HG02884 (cell line): ENCODE results near the gene MMRN2.

Experiments
- ATAC-seq: cut with Tn5 transposase; IDR thresholded peaks from one replicate; pipeline ENCODE4 v1.9.1; 2021; ENCODE audit warnings: mild to moderate bottlenecking, moderate library complexity; ENCODE audit not compliant: unreplicated experiment

Gene MMRN2

DNA sequence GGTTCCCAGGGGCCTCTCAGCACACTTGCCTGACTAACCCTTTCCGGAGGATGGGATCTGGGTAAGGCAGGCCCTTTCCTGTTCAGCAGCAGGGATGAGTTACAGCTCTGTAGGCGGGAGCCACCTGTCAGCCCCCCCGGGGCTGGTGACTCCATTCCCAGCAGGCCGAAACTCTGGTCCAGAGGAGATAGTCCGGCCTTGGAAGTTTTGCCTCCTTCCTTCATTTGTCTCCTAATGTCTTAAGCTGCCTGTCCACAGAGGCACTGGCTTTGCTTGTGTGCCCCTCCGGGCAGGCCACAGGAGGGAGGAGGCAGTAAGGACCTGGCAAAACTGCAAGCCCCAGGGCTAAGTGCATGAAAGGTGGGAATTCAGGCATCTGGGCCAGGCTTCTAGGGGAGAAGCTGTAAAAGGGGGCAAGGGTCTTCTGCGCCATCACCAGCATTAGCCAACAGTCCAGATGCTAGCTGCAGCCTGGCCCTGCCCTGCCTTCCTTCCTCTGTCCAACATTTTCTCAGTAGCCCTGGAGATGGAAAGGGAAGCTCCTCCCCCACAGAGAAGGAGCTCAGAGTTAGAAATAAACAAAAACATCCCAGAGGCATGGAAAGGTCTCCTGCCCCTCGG is 12.1 kb upstream of the MMRN2 start:
- ATAC-seq, result no peak

DNA sequence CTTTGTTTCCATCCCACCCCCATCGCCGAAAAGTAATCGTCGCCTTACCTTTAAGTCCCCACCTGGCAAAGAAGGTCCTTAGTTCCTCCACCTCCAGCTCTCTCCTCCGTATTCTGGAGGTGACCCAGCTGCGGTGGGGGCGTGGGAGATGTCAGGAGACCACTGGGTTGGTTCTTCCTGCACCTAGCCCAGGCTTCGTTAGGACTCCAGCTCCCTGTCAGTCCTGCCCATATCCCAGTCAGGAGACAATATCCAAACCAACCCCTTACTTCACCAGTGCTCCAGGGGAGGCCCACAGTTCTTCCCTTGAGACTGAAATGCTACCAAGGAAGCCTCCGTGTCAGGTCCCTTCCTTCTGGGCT is 11.6 kb upstream of the MMRN2 start:
- ATAC-seq, result no peak

- ATAC-seq, result no peak
Observed at GRCh38 chr10:86968271-86968993, 11.0 kb upstream of the MMRN2 start, which contains the start of gene ADIRF. Gene ADIRF, plus strand, starts transcription at chr10:86968482. Its CDS starts 63 bp downstream, at chr10:86968545.

GRCh38 chr10:86967481-86967941 is 10.1 kb upstream of the MMRN2 start:
- no peak for ATAC-seq

- ATAC-seq, result no peak
Observed at GRCh38 chr10:86965986-86966654, 8.7 kb upstream of the MMRN2 start.

GRCh38 chr10:86964847-86965190 is 7.4 kb upstream of the MMRN2 start:
- ATAC-seq, result no peak

GRCh38 chr10:86964061-86964846 is 6.8 kb upstream of the MMRN2 start:
- no peak for ATAC-seq

- no peak for ATAC-seq
Observed at GRCh38 chr10:86963341-86963919, 6.0 kb upstream of the MMRN2 start.

GRCh38 chr10:86962981-86963310 is 5.5 kb upstream of the MMRN2 start:
- ATAC-seq, result no peak

DNA sequence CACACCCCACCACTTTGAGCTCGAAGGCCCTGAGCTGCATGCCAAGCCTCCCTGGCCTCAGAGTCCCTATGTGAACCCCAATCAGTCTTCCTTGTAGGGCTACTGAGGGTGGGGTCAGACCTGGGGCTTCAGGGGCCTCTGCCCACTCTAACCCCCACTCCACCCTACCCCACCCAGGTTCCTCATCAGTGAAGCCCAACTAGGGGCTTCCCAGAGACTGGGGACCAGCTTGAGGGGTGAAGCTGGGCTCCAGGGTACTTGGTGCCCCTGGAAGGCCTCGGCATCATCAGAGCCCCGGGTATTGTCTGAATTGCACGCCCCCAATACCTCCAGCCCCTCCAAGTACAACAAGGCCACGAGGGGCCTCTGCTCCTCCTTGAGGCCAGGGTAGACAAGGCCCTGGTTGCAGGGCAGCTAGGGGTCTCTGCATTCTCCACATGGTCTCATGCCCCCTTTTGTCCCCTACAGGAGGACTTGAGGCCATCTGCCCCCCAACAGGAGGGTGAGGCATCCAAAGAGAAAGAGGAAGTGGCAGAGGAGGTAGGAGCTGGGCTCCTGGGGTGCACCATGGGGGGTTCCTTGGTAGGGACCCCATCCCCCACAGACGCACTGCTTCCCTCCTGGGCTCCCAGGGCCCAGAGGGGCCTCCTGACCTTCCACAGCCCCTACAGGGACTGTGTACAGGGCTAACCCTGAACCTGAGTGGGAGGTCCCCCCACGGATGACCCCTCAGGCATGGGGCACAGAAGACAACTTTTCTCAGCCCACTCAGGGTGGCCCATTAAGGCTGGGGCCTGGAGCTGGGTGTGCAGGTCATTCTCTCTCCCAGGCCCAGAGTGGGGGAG is 4.9 kb upstream of the MMRN2 start:
- no peak for ATAC-seq

DNA sequence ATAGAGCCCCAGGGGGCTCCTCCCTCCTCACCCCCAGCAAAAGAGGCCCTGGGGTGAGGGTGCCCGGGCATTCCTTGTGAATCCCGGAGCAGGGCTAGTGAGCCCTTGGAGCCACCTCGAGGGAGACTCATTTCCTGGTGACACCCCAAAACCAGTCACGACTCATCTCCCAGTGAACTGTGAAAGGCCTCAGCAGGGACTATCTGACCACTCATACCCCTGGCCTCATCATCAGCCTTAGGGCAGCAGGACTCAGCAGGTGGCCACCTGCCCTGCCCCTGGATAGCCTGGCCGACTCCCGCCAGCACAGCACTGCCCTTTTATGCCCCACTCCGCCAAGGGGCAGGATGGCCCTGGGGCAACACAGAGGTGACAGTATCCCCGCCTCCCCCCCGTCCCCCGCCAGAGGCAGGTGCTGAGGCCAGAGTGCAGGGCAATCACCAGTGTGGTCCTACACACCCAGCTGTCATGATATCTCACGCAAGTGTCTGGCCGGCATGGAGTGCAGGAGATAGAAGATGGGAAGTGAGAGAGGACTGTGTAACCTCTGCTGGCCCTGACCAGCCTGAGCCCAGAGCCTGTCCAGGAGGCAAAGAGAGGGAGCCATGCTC is 4.2 kb upstream of the MMRN2 start:
- no peak for ATAC-seq

- no peak for ATAC-seq
Observed at GRCh38 chr10:86960863-86961434, 3.5 kb upstream of the MMRN2 start.

GRCh38 chr10:86960003-86960862 is 2.8 kb upstream of the MMRN2 start:
- ATAC-seq, result peak; percentile 80

- no peak for ATAC-seq
Observed at GRCh38 chr10:86959737-86960002, 2.3 kb upstream of the MMRN2 start.

GRCh38 chr10:86958901-86959736 is 1.7 kb upstream of the MMRN2 start:
- ATAC-seq, result no peak

- no peak for ATAC-seq
Observed at GRCh38 chr10:86958116-86958900, 893 bp upstream of the MMRN2 start, which contains the start of gene SNCG. Gene SNCG, plus strand, starts transcription at chr10:86958599. Its CDS starts 99 bp downstream, at chr10:86958698.

GRCh38 chr10:86956848-86957448 is 467 bp downstream of the MMRN2 start:
- ATAC-seq, result no peak
